ENCODE data around the gene SYP.
A peak's percentile ranks its signal among the peaks of the same experiment; 100 is the strongest.

SYP gene

DNA sequence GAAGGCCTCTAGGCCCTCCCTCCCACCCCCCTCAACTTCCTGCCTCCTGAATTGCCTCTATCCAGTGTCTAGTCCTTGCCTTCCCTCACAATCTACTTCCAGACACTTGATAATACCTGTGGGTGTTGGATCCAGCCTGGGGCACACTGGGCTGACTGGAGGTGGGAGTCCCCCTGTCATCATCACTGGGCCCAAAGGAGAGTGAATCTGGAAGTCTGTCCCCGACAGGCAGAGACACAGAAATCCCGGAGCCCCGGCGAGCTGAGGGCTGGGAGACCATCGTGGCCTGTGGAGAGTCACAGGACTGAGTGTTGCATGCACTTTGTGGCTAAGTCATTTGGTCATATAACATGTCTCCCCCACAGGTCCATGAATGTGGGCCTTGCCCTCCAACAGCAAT, 8.4 kb upstream of the SYP start:
- Mint-ChIP-seq H3K36me3 (ENCODE audit: low read depth) (no peaks in the 10 kb centered on the region), H3K4me3 (no peak overlapping the region), H3K4me1 (ENCODE audit: low read depth) (peaks cover 3% of the 10 kb centered on the region), H3K9me3 (no peaks in the 10 kb centered on the region), H3K27me3 (no peaks in the 10 kb centered on the region), H3K27ac (no peak overlapping the region)

DNA sequence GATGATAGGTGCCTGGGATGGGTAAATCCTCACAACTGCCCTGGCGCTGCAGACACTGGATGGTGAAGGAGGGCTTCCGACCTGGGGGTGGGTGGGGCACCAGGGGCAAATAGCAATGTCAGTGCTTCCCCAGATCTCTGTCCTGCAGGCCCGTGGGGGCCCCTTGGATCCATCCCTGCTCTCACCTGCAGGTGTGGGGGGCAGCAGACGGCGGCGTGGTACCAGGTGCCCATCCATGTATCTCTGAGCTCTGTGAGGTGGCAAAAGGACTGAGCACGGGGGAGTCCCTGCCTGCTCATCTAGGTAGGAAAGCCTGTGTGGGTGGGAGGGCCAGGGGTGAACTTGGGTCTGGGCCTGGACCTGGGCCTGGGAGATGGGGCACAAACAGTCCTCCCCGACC, 6.5 kb upstream of the SYP start:
- H3K36me3 Mint-ChIP-seq (ENCODE audit: low read depth): no peaks in the 10 kb centered on the region
- no peaks in the 10 kb centered on the region for H3K27me3 Mint-ChIP-seq
- H3K9me3 Mint-ChIP-seq: no peaks in the 10 kb centered on the region
- peaks cover 3% of the 10 kb centered on the region for H3K4me1 Mint-ChIP-seq (ENCODE audit: low read depth)
- no peak overlapping the region for H3K27ac Mint-ChIP-seq
- H3K4me3 Mint-ChIP-seq: no peak overlapping the region

DNA sequence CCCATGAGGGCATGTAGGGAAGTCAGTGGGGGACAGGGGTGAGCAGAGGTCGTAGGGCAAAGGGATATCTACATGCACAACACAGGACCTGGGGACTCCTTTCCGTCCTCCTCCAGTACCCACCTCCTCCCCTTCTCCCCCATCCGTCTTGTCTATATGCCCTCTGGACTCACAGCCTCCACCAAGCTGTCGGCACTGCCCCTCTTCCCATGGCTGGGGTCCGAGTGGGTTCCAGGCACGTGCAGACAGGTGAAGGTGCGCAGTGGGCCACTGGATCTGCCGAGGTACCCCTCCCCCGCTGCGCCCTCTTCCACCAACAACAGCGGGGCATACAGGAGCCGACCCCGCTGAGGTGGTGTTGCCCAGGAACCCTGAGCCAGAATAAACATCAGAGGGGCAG, 5.5 kb upstream of the SYP start:
- Mint-ChIP-seq H3K9me3 (no peaks in the 10 kb centered on the region), H3K4me3 (no peak overlapping the region), H3K27me3 (no peaks in the 10 kb centered on the region), H3K36me3 (ENCODE audit: low read depth) (no peaks in the 10 kb centered on the region), H3K4me1 (ENCODE audit: low read depth) (peaks cover 6% of the 10 kb centered on the region), H3K27ac (no peak overlapping the region)

DNA sequence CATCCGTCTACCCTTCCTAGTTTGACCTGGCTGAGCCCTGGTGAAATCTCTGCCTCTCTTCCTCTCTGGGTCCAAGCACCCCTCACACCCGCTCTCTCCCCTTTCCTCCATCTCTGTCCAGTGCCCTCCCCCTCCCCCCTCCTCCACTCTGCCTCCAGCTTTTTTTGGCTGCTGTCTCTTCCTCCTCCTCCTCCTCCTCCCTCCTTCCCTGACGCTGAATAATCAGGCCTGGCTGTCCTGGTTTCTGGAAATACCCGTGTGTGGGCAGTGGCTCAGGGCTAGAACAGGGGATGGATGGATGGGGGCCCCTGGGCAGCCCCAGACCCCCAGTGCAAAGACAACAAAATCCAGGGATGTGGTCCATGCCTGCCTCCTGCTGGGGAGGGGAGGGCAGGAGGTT, 4.7 kb upstream of the SYP start:
- H3K27ac Mint-ChIP-seq: no peak overlapping the region
- H3K4me3 Mint-ChIP-seq: no peak overlapping the region
- peaks cover 6% of the 10 kb centered on the region for H3K4me1 Mint-ChIP-seq (ENCODE audit: low read depth)
- no peaks in the 10 kb centered on the region for H3K36me3 Mint-ChIP-seq (ENCODE audit: low read depth)
- H3K9me3 Mint-ChIP-seq: no peaks in the 10 kb centered on the region
- H3K27me3 Mint-ChIP-seq: no peaks in the 10 kb centered on the region

DNA sequence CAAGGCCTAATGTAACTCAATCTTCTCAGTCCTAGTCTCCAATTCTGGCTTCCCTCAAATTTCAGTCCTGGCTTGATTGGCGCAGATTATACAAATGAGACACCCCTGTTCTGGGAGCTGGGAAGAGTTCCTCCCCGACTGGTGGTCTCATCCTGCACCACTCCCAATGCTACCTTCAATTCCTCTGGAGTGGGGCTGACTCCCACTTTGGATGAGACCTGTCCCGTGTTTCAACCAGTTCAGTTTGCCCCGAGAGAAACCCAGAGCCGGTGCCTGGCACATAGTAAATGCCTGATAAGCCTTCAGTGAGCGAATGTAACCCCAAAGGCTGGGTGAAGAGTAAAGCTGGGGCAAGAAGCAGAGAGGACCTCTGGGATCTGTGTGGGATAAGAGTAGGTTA, 4.0 kb upstream of the SYP start:
- H3K27ac Mint-ChIP-seq: no peak overlapping the region
- H3K36me3 Mint-ChIP-seq (ENCODE audit: low read depth): no peaks in the 10 kb centered on the region
- H3K9me3 Mint-ChIP-seq: no peaks in the 10 kb centered on the region
- H3K4me3 Mint-ChIP-seq: no peak overlapping the region
- no peaks in the 10 kb centered on the region for H3K27me3 Mint-ChIP-seq
- H3K4me1 Mint-ChIP-seq (ENCODE audit: low read depth): peaks cover 7% of the 10 kb centered on the region

DNA sequence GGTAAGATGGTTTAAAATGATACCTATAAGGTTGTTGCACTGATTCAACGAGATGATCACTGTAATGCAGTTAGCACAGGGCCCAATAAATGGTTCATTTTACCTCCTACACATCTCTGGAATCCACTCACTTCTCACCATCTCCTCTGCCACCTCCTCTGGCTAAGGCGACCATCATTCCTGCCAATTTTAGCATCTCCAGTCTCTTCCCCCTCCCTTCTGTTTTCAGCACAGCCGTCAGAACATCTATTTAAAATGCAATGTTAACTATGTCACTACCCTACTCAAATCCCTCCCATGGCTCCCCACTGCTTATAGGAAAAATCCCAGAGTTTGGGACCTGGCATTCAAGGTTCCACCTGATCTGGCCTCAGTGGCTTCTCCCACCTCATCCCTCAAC, 3.5 kb upstream of the SYP start:
- no peaks in the 10 kb centered on the region for H3K36me3 Mint-ChIP-seq (ENCODE audit: low read depth)
- H3K4me1 Mint-ChIP-seq (ENCODE audit: low read depth): peaks cover 10% of the 10 kb centered on the region

DNA sequence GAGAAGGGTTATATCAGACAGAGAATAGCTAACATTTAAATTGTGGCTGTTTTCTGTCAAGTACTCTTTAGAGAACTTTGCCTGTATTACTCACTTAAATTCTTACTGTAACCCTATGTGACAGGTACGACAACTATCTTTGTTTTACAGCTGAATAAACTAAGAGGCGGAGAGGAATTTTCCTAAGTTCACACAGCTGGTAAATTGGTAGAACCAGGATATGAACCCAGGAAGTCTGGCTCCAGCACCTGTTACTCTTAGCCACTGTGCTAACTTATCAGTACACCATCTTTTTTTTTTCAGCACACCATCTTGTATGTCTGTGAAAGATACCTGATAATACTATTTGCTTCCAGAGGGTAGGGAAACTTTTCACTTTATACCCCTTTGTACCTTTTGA, 2.0 kb upstream of the SYP start:
- H3K27me3 Mint-ChIP-seq: no peaks in the 10 kb centered on the region
- H3K27ac Mint-ChIP-seq: no peak overlapping the region
- H3K4me3 Mint-ChIP-seq: no peak overlapping the region
- H3K4me1 Mint-ChIP-seq (ENCODE audit: low read depth): peaks cover 16% of the 10 kb centered on the region
- no peaks in the 10 kb centered on the region for H3K36me3 Mint-ChIP-seq (ENCODE audit: low read depth)
- H3K9me3 Mint-ChIP-seq: no peaks in the 10 kb centered on the region

More for the DNA sequence above, 3.5 kb upstream of the SYP start:
- no peaks in the 10 kb centered on the region for H3K27me3 Mint-ChIP-seq
- no peaks in the 10 kb centered on the region for H3K9me3 Mint-ChIP-seq
- H3K27ac Mint-ChIP-seq: no peak overlapping the region
- H3K4me3 Mint-ChIP-seq: no peak overlapping the region

DNA sequence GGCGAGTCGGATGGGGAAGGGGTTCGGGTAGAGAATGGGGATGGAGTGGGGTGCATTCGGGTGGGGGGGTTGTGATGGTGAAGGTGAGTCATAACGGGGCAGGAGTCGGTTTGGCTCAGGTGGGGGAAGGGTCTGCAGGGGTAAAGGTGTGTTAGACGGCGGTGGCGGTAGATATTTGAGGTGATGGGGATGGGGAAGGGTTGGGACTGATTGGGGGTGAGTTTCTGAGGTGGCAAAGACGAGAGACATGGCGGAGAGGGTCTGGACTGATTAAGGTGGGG, 738 bp downstream of the SYP start:
- Mint-ChIP-seq H3K4me3 (peak overlapping the region; percentile 60), H3K4me1 (ENCODE audit: low read depth) (peaks cover 16% of the 10 kb centered on the region), H3K9me3 (no peaks in the 10 kb centered on the region), H3K36me3 (ENCODE audit: low read depth) (no peaks in the 10 kb centered on the region), H3K27ac (no peak overlapping the region), H3K27me3 (no peaks in the 10 kb centered on the region)

DNA sequence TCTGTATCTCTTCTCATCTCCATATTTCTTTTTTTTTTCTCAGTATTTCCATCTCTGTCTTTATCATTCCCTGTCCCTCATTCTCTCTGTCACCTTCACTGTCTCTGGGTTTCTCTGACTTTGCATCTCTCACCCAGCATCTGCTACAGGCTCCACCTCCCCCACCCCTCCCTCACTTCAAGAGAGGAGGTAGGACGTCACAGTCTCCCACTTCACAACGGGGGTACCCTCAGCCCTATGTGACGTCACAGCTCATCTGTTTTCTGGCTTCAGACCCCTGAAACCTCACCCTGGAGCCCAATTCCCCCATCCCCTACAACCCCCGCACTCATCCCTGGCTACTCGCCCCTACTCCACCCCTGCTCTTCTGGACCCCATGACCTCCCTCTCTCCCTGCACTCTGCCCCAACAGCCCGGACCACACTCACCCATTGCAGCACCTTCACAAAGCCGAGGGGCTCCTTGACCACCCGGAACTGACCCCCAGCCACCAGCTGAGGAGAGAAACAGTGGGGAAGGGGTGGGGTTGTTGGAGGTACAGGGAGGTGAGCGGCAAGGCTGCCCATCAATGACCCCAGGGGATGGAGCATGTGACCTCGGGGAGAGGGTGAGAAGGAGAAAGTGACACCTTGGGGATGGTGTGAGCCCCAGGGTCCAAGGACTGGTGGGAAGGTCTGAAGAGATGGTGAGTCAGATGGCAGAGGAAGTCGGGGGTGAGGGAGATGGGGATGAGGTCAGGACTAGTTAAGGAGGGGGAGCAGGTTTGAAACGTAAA, 1.3 kb downstream of the SYP start:
- Mint-ChIP-seq H3K4me3 (peak overlapping the region; percentile 60), H3K27ac (peak overlapping the region; percentile 20), H3K4me1 (ENCODE audit: low read depth) (peaks cover 20% of the 10 kb centered on the region), H3K36me3 (ENCODE audit: low read depth) (no peaks in the 10 kb centered on the region), H3K9me3 (no peaks in the 10 kb centered on the region), H3K27me3 (no peaks in the 10 kb centered on the region)

DNA sequence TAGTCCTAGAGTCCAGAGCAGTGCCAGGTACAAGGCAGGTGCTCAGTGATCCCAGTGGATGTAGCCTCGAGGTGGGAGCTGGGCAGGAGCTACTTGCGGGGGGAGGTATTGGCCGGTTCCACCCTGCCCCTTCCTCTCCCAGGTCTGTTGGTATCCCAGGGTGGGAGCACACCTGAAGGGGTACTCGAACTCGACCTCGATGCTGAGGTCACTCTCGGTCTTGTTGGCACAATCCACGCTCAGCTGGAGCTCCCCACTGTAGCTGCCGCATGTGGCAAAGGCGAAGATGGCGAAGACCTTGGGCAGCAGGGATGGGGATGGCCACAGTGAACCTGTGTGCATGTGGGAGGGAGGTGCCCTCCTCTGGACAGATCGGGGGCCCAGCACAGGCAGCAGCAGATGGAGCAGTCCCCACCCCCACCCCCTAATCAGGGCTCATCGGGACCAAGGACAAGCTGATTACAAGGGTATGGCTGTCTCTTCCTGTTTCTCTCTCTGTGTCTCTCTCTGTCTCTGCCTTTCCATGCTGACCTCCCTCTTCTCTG, 2.4 kb downstream of the SYP start:
- H3K27ac Mint-ChIP-seq: peak overlapping the region; percentile 20
- H3K4me3 Mint-ChIP-seq: no peak overlapping the region
- no peaks in the 10 kb centered on the region for H3K9me3 Mint-ChIP-seq
- H3K27me3 Mint-ChIP-seq: no peaks in the 10 kb centered on the region
- H3K36me3 Mint-ChIP-seq (ENCODE audit: low read depth): no peaks in the 10 kb centered on the region
- H3K4me1 Mint-ChIP-seq (ENCODE audit: low read depth): peaks cover 31% of the 10 kb centered on the region

DNA sequence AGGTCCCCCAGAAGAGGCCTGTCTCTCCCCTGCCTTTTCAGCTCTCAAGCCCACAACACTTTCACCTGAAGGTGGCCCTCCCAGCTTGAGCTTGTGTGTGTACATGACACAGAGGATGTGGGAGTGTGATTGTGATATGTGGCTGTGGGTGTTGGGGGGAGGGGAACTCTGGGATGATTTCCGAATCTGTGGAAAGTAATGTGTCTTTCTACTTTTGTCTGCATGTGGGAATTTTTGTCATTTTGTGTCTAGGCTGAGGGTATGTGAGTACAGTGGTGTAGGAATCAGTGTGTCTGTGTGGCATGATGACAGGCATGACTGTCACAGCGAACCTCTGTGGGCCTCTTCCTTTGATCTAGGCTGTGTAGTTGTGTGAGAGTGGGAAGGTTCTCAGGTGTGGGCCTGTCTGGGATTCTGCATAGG, 6.4 kb downstream of the SYP start:
- Mint-ChIP-seq H3K27ac (peak overlapping the region; percentile 49), H3K4me3 (no peak overlapping the region), H3K9me3 (no peaks in the 10 kb centered on the region)

DNA sequence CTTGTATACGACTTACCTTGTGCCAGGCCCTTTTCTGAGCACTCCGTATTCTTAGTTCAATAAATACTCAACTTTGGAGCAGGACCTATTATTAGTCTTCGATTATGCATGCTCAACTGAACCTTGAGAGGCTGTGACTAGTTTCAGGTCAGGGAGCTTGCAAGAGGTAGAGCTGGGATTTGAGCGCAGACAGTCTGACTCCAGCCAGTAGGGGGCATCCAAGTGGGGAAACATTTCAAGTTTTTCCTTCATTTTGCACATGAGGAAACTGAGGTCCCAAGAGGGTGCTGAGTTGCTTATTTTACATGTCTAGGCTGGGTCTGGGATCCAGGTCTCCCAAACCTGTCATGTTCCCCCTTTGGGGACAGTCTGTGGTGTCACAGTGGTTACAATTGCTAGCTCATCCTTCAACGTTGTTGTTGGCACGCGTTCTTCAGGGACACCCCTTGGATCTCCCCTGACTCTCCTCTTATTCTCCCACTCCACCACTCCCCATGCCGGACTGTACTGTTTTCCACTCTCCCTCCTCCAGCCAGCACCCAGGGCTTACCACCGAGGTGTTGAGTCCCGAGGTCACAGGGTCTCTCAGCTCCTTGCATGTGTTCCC, 7.2 kb downstream of the SYP start:
- no peaks in the 10 kb centered on the region for H3K36me3 Mint-ChIP-seq (ENCODE audit: low read depth)
- peaks cover 37% of the 10 kb centered on the region for H3K4me1 Mint-ChIP-seq (ENCODE audit: low read depth)
- H3K27ac Mint-ChIP-seq: peak overlapping the region; percentile 61
- peak overlapping the region; percentile 53 for H3K4me3 Mint-ChIP-seq
- H3K9me3 Mint-ChIP-seq: no peaks in the 10 kb centered on the region
- no peaks in the 10 kb centered on the region for H3K27me3 Mint-ChIP-seq

More for the DNA sequence above, 6.4 kb downstream of the SYP start:
- no peaks in the 10 kb centered on the region for H3K27me3 Mint-ChIP-seq
- H3K4me1 Mint-ChIP-seq (ENCODE audit: low read depth): peaks cover 44% of the 10 kb centered on the region
- no peaks in the 10 kb centered on the region for H3K36me3 Mint-ChIP-seq (ENCODE audit: low read depth)

DNA sequence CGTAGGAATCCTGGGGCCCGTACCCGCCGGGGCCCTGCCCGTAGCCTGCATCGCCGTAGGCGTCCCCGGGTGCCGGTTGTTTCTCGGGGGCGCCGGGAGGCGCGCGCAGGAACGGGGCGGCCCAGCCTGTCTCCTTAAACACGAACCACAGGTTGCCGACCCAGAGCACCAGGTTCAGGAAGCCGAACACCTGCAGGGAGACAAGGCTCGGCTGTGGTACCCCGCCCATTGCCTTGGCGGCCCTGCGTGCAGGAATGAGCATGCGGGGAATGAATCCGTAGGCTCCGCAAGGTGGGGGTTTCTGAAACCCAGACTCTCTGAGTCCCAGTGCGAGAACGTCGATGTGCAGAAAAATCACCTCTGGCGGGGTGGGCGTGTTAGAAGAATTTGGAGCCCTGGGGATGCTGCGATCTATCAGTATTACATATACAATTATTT, 8.4 kb downstream of the SYP start:
- H3K4me1 Mint-ChIP-seq (ENCODE audit: low read depth): peaks cover 37% of the 10 kb centered on the region
- no peaks in the 10 kb centered on the region for H3K27me3 Mint-ChIP-seq
- H3K27ac Mint-ChIP-seq: peak overlapping the region; percentile 96
- no peaks in the 10 kb centered on the region for H3K36me3 Mint-ChIP-seq (ENCODE audit: low read depth)
- no peaks in the 10 kb centered on the region for H3K9me3 Mint-ChIP-seq
- H3K4me3 Mint-ChIP-seq: peak overlapping the region; percentile 95

DNA sequence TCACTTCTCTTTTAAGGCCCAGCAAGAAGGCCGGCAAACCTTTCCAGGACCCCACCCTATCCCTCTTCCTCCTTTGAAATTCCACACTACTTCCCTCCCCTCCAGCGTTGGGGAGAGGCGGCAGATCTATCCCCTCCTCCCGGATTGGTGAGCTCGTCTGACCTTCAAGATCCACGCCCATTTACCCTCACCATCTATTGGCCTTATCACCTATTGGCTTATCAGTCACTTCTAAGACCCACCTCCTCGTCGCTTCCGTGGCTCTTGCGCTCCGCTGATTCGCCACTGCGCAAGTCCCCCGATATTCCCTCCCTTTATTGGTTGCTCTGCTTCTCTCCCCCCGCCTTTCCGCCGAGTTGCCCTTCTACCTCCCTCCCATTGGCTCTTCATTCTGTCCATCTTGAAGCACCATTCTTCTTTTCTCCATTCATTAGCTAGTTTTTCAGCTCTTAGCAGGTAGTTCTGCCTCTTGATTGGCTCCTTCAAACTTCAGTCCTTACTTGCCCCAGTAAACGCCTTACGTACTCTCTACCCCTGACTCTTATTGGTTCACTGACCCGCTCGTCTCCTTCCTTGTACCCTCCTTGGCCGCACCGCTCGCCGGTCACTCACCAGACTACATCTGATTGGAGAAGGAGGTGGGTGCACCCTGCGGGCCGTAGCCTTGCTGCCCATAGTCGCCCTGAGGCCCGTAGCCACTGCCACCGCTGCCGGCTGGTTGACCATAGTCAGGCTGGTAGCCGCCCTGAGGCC, 9.0 kb downstream of the SYP start:
- Mint-ChIP-seq H3K27ac (peak overlapping the region; percentile 96), H3K4me1 (ENCODE audit: low read depth) (peaks cover 40% of the 10 kb centered on the region), H3K9me3 (no peaks in the 10 kb centered on the region), H3K36me3 (ENCODE audit: low read depth) (no peaks in the 10 kb centered on the region), H3K27me3 (no peaks in the 10 kb centered on the region), H3K4me3 (peak overlapping the region; percentile 95)

DNA sequence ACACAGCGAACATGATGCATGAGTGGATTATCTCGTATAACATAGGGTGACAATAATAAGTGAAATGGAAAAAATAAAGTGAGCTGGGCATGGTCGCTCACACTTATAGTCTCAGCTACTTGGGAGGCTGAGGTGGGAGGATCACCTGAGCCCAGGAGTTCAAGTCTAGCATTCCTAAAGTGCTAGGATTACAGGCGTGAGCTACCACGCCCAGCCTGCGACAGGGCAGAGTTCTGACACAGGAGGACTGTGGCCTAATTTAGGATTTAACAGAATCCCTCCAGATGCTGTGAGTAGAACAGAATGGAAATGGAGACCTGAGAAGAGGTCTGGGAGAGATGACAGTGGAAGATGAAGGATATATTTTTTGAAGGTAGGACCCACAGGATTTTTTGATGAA, 10.4 kb downstream of the SYP start:
- Mint-ChIP-seq H3K36me3 (ENCODE audit: low read depth) (no peaks in the 10 kb centered on the region), H3K27me3 (no peaks in the 10 kb centered on the region), H3K27ac (peak overlapping the region; percentile 45), H3K4me1 (ENCODE audit: low read depth) (peaks cover 44% of the 10 kb centered on the region), H3K9me3 (no peaks in the 10 kb centered on the region), H3K4me3 (peak overlapping the region; percentile 95)
